ENCODE data around the gene SYNC.
A peak's percentile ranks its signal among the peaks of the same experiment; 100 is the strongest.

The SYNC gene

DNA sequence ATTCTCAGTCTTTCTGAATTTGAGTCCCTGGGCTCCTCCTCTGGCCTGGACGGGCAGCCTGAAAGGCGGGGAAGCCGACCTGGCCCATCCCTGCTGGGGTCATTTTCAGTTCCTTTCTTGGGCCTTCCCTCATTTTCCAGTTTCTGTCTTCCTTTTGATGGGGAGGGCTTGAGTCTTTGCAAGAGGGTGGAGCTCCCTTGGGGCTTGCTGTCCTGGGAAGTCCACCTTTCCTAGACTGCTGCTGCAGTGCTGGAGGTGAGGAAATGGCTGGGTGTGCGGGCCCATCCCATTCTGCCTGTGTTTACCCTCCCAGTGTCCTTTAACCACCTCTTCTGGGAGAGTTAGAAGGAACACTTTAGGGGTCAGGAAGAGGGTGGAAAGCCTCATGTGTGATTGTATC lies 40.4 kb upstream of the SYNC start:
- Histone ChIP-seq H3K4me1 (peaks cover 7% of the 10 kb centered on the region), H3K27ac (peak overlapping the region; percentile 93), H3K79me2 (peaks cover 2% of the 10 kb centered on the region), H3K9ac (no peak overlapping the region), H3K4me2 (ENCODE audit: low read length) (peak overlapping the region; percentile 82), H3K27me3 (ENCODE audit: control insufficient read depth, insufficient read depth, low read length) (no peaks in the 10 kb centered on the region), H2AFZ (no peak overlapping the region), H3K4me3 (ENCODE audit: low read depth, low read length) (peak overlapping the region; percentile 84), H3K9me3 (ENCODE audit: control insufficient read depth, low read length) (no peaks in the 10 kb centered on the region), H3K36me3 (ENCODE audit: control insufficient read depth, insufficient read depth, low read length) (no peaks in the 10 kb centered on the region)
- TF ChIP-seq, protein P1, sequence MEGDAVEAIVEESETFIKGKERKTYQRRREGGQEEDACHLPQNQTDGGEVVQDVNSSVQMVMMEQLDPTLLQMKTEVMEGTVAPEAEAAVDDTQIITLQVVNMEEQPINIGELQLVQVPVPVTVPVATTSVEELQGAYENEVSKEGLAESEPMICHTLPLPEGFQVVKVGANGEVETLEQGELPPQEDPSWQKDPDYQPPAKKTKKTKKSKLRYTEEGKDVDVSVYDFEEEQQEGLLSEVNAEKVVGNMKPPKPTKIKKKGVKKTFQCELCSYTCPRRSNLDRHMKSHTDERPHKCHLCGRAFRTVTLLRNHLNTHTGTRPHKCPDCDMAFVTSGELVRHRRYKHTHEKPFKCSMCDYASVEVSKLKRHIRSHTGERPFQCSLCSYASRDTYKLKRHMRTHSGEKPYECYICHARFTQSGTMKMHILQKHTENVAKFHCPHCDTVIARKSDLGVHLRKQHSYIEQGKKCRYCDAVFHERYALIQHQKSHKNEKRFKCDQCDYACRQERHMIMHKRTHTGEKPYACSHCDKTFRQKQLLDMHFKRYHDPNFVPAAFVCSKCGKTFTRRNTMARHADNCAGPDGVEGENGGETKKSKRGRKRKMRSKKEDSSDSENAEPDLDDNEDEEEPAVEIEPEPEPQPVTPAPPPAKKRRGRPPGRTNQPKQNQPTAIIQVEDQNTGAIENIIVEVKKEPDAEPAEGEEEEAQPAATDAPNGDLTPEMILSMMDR (IDR thresholded peaks at IDR 0.05): no peak

DNA sequence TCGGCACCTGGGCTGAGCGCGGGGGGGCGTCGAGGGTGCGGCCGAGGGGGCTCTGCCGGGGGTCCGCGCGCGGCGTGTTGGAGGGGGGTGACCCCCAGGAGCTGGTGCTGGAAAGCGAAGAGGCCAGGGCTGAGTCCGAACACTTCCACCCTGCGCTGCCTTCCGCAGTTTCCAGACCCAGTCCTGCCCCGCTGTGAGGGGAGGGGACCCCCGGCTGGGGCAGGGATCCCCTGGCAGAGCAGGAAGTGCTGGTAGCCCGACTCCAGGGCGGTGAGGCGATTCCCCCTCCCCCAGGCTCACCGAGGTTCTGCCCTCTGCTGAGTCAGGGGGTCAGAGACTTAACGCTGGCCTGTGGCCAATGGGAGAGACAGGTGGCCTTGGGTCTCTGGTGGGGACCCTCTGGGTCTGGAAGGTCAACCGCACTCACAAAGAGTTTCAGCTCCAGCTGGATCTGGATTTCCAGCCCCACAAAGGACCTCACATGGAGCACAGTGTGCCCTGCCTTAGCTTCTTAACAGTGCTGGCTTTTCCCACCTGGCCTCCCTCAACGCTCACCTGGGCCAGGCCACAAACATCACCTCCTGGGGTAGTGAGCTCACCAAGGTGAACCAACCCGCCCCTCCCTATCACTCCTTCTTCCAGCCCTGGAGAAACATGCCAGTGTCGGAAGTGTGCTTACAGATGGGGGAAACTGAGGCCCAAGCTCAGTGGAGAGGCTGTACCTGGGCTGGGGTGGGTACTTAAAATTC lies 39.8 kb upstream of the SYNC start:
- H3K4me3 ChIP-seq (ENCODE audit: low read depth, low read length): peak overlapping the region; percentile 84
- peak overlapping the region; percentile 93 for H3K27ac ChIP-seq
- H3K36me3 ChIP-seq (ENCODE audit: control insufficient read depth, insufficient read depth, low read length): no peaks in the 10 kb centered on the region
- H3K9ac ChIP-seq: peak overlapping the region; percentile 67
- peak overlapping the region; percentile 82 for H3K4me2 ChIP-seq (ENCODE audit: low read length)
- H3K4me1 ChIP-seq: peaks cover 7% of the 10 kb centered on the region
- H3K9me3 ChIP-seq (ENCODE audit: control insufficient read depth, low read length): no peaks in the 10 kb centered on the region
- H2AFZ ChIP-seq: peak overlapping the region; percentile 58
- H3K27me3 ChIP-seq (ENCODE audit: control insufficient read depth, insufficient read depth, low read length): no peaks in the 10 kb centered on the region
- TF ChIP-seq, protein P1 (IDR thresholded peaks at IDR 0.05): no peak
- peaks cover 2% of the 10 kb centered on the region for H3K79me2 ChIP-seq

DNA sequence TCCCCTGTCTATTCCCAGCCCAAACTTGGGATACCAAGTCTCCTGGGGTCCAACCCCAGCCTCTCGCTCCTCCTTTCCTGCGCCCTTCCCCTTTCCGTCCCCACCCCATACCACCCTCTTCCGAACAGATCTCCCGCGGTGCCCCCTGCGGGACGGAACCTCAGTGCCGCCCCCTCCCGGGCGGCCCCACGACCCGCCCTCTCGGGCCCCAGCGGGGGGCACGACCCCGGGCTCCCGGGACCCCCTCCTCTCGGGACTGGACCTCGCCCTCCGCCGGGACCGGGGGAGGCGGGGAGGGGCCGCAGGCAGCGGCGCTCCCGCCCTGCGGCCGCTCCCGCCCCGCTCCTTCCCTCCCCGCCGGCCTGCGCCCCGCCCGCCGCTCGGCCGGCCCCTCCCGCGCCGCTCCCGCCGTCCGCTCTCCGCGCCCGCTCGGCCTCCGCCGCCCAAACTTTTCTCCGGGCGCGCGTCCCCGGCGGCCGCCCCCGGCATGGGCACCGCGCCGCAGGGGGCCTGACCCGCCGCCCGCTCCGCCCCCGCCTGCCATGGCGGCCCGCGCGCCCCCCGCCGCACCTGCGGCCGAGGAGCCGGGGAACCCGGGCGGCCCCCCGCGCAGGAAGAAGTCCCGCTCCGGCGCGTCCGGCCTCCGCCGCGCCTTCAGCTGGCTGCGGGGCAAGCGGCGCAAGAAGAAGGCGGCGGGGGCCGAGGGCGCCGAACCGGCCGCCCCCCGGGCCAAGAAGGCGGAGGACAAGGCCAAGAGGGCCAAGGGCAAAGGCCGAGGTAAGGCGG lies 39.0 kb upstream of the SYNC start:
- peaks cover 2% of the 10 kb centered on the region for H3K79me2 ChIP-seq
- H3K9ac ChIP-seq: peak overlapping the region; percentile 67
- peak overlapping the region; percentile 93 for H3K27ac ChIP-seq
- TF ChIP-seq, protein P1 (IDR thresholded peaks at IDR 0.05): peak; percentile 32
- peak overlapping the region; percentile 86 for H2AFZ ChIP-seq
- H3K4me3 ChIP-seq (ENCODE audit: low read depth, low read length): peak overlapping the region; percentile 84
- no peaks in the 10 kb centered on the region for H3K9me3 ChIP-seq (ENCODE audit: control insufficient read depth, low read length)
- H3K4me2 ChIP-seq (ENCODE audit: low read length): peak overlapping the region; percentile 82
- H3K27me3 ChIP-seq (ENCODE audit: control insufficient read depth, insufficient read depth, low read length): no peaks in the 10 kb centered on the region
- H3K4me1 ChIP-seq: peaks cover 7% of the 10 kb centered on the region
- H3K36me3 ChIP-seq (ENCODE audit: control insufficient read depth, insufficient read depth, low read length): no peaks in the 10 kb centered on the region

DNA sequence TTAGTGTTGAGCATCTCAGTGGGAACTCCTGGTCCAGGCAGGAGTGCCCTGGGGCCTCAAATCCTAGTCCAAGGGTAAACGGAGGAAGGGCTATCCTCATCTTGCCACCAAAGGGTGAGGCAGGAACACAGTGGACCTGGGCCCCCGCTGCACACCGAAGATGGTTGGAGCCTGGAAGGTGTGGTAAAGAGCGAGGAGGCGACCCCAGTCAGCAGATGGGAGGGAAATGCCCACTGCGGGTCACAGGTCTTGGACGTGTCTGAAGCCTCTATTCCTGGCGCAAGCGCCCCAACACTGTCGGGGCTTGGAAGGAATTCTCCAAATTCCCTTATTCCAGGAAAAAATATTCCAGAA lies 38.5 kb upstream of the SYNC start:
- H3K4me1 ChIP-seq: peaks cover 4% of the 10 kb centered on the region

More for the DNA sequence above, 38.5 kb upstream of the SYNC start:
- Histone ChIP-seq H3K9me3 (ENCODE audit: control insufficient read depth, low read length) (no peaks in the 10 kb centered on the region), H3K4me3 (ENCODE audit: low read depth, low read length) (peak overlapping the region; percentile 56), H3K27me3 (ENCODE audit: control insufficient read depth, insufficient read depth, low read length) (no peaks in the 10 kb centered on the region), H3K36me3 (ENCODE audit: control insufficient read depth, insufficient read depth, low read length) (no peaks in the 10 kb centered on the region), H3K4me2 (ENCODE audit: low read length) (peak overlapping the region; percentile 63), H3K79me2 (peaks cover 2% of the 10 kb centered on the region), H3K27ac (peak overlapping the region; percentile 69), H2AFZ (peak overlapping the region; percentile 86), H3K9ac (no peak overlapping the region)
- TF ChIP-seq, protein P1 (IDR thresholded peaks at IDR 0.05): no peak

Data from parathyroid adenoma (tissue), 2 donors.